Natural killer cell (primary cell): Measurements from ENCODE around the gene APOE. TPM values are rescaled to one million over a fixed set of nuclear protein-coding genes. Genes with fewer than 3 reads are reported as not detected.

Experiments
- ATAC-seq, 3 donors: fragments of 150-1000 bp in 2 of 3; fragments of 200-7000 bp in 1 of 3; cut with Tn5 transposase; 1 replicate in 1 of 3; 2 replicates in 2 of 3; pipeline ENCODE4 v1.10.0; 2021; ENCODE audit warnings: mild to moderate bottlenecking in 2 of 3, moderate library complexity in 2 of 3
- DNase-seq, 2 donors: peaks; one replicate each; pipeline versions ENCODE4 v3.0.0 to v3.0.0-alpha.2; 2013 to 2021; ENCODE audit warnings: mixed read lengths in 1 of 2
- H3K27ac ChIP-seq: one replicate; pipeline ENCODE4 v1.5.1; 2013; ENCODE audit warnings: mild to moderate bottlenecking, low read length
- H3K27me3 ChIP-seq: one replicate; pipeline ENCODE4 v1.6.1; 2013; ENCODE audit warnings: low read length; ENCODE audit not compliant: control insufficient read depth, insufficient read depth
- H3K36me3 ChIP-seq: one replicate; pipeline ENCODE4 v1.6.1; 2013; ENCODE audit warnings: low read length; ENCODE audit not compliant: control insufficient read depth, insufficient read depth
- H3K4me1 ChIP-seq: one replicate; pipeline ENCODE4 v1.6.1; 2013; ENCODE audit warnings: low read length; ENCODE audit not compliant: control insufficient read depth, insufficient read depth
- H3K4me3 ChIP-seq: one replicate; pipeline ENCODE4 v1.5.1; 2013; ENCODE audit warnings: low read length
- H3K9me3 ChIP-seq: one replicate; pipeline ENCODE4 v1.6.1; 2013; ENCODE audit warnings: low read length; ENCODE audit not compliant: control insufficient read depth, insufficient read depth
- H3K27ac Mint-ChIP-seq, 2 donors: one replicate each; pipeline ENCODE4 v1.8.0; 2022; ENCODE audit warnings: mild to moderate bottlenecking in 2 of 2, mixed read lengths in 2 of 2, moderate library complexity in 1 of 2
- H3K27me3 Mint-ChIP-seq, 2 donors: one replicate each; pipeline ENCODE4 v1.8.0; 2022; ENCODE audit warnings: low read depth in 2 of 2, mixed read lengths in 2 of 2
- H3K36me3 Mint-ChIP-seq: one replicate; pipeline ENCODE4 v1.8.0; 2022; ENCODE audit warnings: mixed read lengths
- H3K4me1 Mint-ChIP-seq, 2 donors: one replicate each; pipeline ENCODE4 v1.8.0; 2022; ENCODE audit warnings: mixed read lengths in 2 of 2
- H3K4me3 Mint-ChIP-seq: one replicate; pipeline ENCODE4 v1.8.0; 2022; ENCODE audit warnings: mild to moderate bottlenecking, moderate library complexity, mixed read lengths
- H3K9me3 Mint-ChIP-seq, 2 donors: one replicate each; pipeline ENCODE4 v1.8.0; 2022; ENCODE audit warnings: mixed read lengths in 2 of 2
- CTCF ChIP-seq: fragments of 200-600 bp; IDR thresholded peaks from one replicate; pipeline ENCODE4 v1.8.0; 2022; ENCODE audit warnings: antibody characterized with exemption
- WGBS: methylation state at CpG from one replicate; pipeline ENCODE4 v1.1.7; 2013; ENCODE audit warnings: missing lambda C conversion rate; ENCODE audit not compliant: insufficient coverage; 5-methylcytosine and 5-hydroxymethylcytosine counted together
- intact Hi-C: fragments of 100-400 bp; cut with micrococcal nuclease; formaldehyde crosslinking; loops from one replicate; pipeline ENCODE4 v1.14.2; 2022
- total RNA-seq, 4 donors: library from RNA; stranded (reverse); fragments of 120-200 nt in 1 of 4; gene quantifications; one replicate each; pipeline versions ENCODE4 v1.2.3 to v1.2.4, GENCODE V29; 2013 to 2022

The APOE gene
- total RNA-seq, 3 donors from 2014 or later (not counting 1 experiment from before 2014, with no cell fraction given) = 0.45 to 2.7 (median 1.3) TPM

- no peaks in the 10 kb centered on the region for H3K36me3 Mint-ChIP-seq
- DNase-seq = no peak
- intact Hi-C loops = no loop called here
- peaks cover 25 to 30% of the 10 kb centered on the region in 2 donors for H3K4me1 Mint-ChIP-seq
- H3K9me3 Mint-ChIP-seq = no peaks in the 10 kb centered on the region
- Histone ChIP-seq H3K4me3 (no peak overlapping the region), H3K27ac (no peak overlapping the region), H3K4me1 (peaks cover 21% of the 10 kb centered on the region), H3K9me3 (no peaks in the 10 kb centered on the region), H3K27me3 (no peaks in the 10 kb centered on the region), H3K36me3 (peaks cover 31% of the 10 kb centered on the region)
- no peak for ATAC-seq
- TF ChIP-seq CTCF = no peak
- 95% methylated on average over 7 of the region's 7 CpGs for WGBS
- peak overlapping the region; percentile 69 for H3K4me3 Mint-ChIP-seq
- peak overlapping the region in 1 of 2 donors; percentile 91 for H3K27ac Mint-ChIP-seq
- H3K27me3 Mint-ChIP-seq = no peaks in the 10 kb centered on the region
Observed at GRCh38 chr19:44892932-44893331, 12.7 kb upstream of the APOE start.

- Histone ChIP-seq H3K4me3 (no peak overlapping the region), H3K36me3 (peaks cover 31% of the 10 kb centered on the region), H3K4me1 (peaks cover 21% of the 10 kb centered on the region), H3K27me3 (no peaks in the 10 kb centered on the region), H3K27ac (no peak overlapping the region), H3K9me3 (no peaks in the 10 kb centered on the region)
- WGBS = 96% methylated on average over 18 of the region's 18 CpGs
- peak overlapping the region in 1 of 2 donors; percentile 91 for H3K27ac Mint-ChIP-seq
- DNase-seq (no peak), ATAC-seq (no peak)
- no peaks in the 10 kb centered on the region for H3K36me3 Mint-ChIP-seq
- peak overlapping the region; percentile 69 for H3K4me3 Mint-ChIP-seq
- no peaks in the 10 kb centered on the region for H3K27me3 Mint-ChIP-seq
- intact Hi-C loops = no loop called here
- H3K9me3 Mint-ChIP-seq = no peaks in the 10 kb centered on the region
- no peak for TF ChIP-seq CTCF
- H3K4me1 Mint-ChIP-seq = peaks cover 25 to 30% of the 10 kb centered on the region in 2 donors
Observed at GRCh38 chr19:44893332-44894051, 12.1 kb upstream of the APOE start.

GRCh38 chr19:44894052-44894400 lies 11.6 kb upstream of the APOE start:
- Mint-ChIP-seq H3K36me3 (no peaks in the 10 kb centered on the region), H3K4me1 (peaks cover 25 to 30% of the 10 kb centered on the region in 2 donors), H3K9me3 (no peaks in the 10 kb centered on the region), H3K4me3 (no peak overlapping the region), H3K27ac (no peak overlapping the region), H3K27me3 (no peaks in the 10 kb centered on the region)
- Histone ChIP-seq H3K27ac (no peak overlapping the region), H3K4me1 (peaks cover 21% of the 10 kb centered on the region), H3K4me3 (no peak overlapping the region), H3K27me3 (no peaks in the 10 kb centered on the region), H3K9me3 (no peaks in the 10 kb centered on the region), H3K36me3 (peaks cover 31% of the 10 kb centered on the region)
- DNase-seq = no peak
- no peak for TF ChIP-seq CTCF
- intact Hi-C loops = no loop called here
- WGBS = 97% methylated on average over 4 of the region's 6 CpGs
- ATAC-seq = no peak

GRCh38 chr19:44894946-44895345 lies 10.7 kb upstream of the APOE start:
- intact Hi-C loops = no loop called here

More at GRCh38 chr19:44894946-44895345, 10.7 kb upstream of the APOE start:
- H3K27ac ChIP-seq = no peak overlapping the region
- no peak for DNase-seq
- H3K4me3 ChIP-seq = no peak overlapping the region
- no peak for TF ChIP-seq CTCF
- peaks cover 23 to 29% of the 10 kb centered on the region in 2 donors for H3K4me1 Mint-ChIP-seq
- H3K4me3 Mint-ChIP-seq = no peak overlapping the region
- no peaks in the 10 kb centered on the region for H3K9me3 Mint-ChIP-seq
- H3K27me3 ChIP-seq = no peaks in the 10 kb centered on the region
- no peaks in the 10 kb centered on the region for H3K9me3 ChIP-seq
- 90% methylated on average over 9 of the region's 9 CpGs for WGBS
- H3K4me1 ChIP-seq = peaks cover 16% of the 10 kb centered on the region
- no peak overlapping the region for H3K27ac Mint-ChIP-seq
- H3K36me3 ChIP-seq = peaks cover 33% of the 10 kb centered on the region
- H3K27me3 Mint-ChIP-seq = no peaks in the 10 kb centered on the region
- no peak for ATAC-seq
- H3K36me3 Mint-ChIP-seq = no peaks in the 10 kb centered on the region
